Measurements from ENCODE around the gene NEDD4L. TPM values are rescaled to one million over a fixed set of nuclear protein-coding genes. Genes with fewer than 3 reads are reported as not detected.

NEDD4L gene
- polyA plus RNA-seq, 1 donor = 140 TPM

DNA sequence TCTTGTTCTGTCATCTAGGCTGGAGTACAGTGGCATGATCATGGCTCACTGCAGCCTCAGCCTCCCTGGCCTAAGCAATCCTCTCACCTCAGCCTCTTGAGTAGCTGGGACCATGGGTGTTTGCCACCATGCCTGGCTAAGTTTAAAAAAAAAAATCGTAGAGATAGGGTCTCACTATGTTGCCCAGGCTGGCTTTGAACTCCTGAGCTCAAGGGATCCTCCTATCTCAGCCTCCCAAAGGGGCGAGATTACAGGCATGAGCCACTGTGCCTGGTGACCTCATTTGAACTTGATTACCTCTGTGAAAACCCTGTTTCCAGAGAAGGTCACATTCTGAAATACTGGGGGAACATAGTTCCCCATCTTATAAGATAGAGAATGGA, 190.3 kb downstream of the NEDD4L start:
- no peak for DNase-seq

GRCh38 chr18:58235001-58235436, 191.0 kb downstream of the NEDD4L start:
- no peak for DNase-seq

GRCh38 chr18:58239879-58240278, 195.9 kb downstream of the NEDD4L start:
- DNase-seq = no peak

DNA sequence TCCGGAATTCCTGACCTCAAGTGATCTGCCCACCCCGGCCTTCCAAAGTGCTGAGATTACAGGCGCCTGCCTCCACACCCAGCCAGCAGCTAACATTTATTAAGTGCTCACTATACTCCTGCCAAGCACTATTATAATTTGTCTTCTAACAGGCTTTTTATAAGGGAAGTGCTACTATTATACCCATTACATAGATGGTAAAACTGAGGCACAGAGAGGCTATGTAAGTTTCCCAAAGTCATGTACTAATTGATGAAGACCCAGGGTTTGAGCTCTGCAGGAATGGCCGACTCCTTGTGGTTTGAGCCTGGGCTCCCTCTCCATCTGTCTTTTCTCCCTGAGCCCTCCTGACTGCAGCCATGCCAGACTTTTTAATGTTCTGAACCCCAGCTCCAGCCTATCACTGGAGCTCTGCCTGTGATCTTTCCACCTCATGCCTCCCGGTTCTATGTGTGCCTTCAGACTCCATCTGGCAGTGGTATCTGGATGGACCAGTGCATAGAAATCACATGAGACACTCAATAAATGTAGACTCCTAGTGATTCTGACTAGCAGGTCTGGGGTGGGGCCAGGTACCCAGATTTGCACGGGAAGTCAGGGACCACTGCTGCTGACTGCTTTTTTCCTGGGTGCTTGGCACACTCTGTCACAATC, 197.1 kb downstream of the NEDD4L start:
- no peak for DNase-seq

- DNase-seq = no peak
These were observed 197.9 kb downstream of the NEDD4L start for GRCh38 chr18:58241877-58242276.

GRCh38 chr18:58242435-58242834, 198.4 kb downstream of the NEDD4L start:
- DNase-seq = no peak

DNA sequence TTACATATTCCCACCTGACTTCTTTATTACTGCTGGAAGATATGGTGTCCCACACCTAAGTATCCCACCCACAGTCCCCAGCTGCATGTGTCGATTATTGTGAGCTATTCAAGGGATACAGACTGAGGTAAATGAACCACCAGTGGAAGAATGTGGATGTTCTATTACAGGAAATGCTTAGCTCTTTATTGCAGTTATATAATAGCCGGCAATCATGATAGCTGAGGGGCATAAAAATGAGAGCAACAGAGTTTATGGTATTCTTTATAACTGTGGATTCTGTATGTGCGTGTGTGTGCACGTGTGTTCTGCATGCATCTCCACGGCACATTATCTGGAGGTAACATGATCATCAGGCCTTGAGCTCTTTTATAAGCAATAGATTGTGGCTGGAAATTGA, 198.9 kb downstream of the NEDD4L start:
- no peak for DNase-seq

GRCh38 chr18:58243401-58243800, 199.4 kb downstream of the NEDD4L start:
- DNase-seq = no peak

DNA sequence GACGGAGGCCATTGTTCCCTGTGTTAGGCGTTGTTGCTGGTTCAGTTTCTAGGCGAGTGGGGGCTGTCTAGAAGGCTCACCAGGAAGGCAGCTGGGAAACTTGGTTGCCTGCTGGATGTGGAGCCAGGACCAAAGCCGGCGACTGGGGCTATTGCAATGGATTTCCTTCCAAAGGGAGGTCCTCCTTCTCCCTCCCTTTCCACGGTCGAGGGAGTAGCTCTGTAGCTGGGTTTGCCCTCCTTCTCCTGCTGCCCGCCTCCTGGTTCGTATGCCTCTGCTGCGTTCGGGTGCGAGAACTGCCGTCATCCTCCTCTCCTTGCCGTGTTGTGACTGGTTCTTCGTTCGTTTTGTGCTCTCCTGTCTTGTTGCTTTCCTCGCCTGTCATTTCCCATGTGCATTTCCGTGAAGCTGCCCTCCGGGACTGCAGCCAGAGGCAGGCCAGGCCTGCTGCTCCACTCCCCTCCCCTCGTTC, 203.4 kb downstream of the NEDD4L start:
- peak; percentile 48 for DNase-seq

DNA sequence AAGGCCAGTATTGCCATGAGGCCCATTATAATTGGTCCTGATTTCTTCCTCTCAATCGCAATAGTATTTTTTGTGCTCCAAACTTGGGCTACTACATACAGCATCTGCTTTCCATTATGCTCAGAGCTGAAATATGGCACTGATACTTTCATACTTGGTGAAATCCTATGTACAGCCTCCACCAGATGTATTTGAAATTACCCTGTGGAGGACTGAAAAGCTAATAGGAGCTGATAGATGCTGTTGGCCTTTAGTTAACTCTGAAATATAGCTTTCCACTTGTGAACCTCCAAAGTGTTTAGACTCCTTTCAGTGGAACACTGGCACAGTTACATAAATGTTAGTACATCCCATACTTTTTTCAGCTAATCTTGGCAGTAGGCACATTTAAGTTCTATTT, 205.7 kb downstream of the NEDD4L start:
- DNase-seq = no peak

- DNase-seq = no peak
These were observed 207.4 kb downstream of the NEDD4L start for GRCh38 chr18:58251416-58251815.

DNA sequence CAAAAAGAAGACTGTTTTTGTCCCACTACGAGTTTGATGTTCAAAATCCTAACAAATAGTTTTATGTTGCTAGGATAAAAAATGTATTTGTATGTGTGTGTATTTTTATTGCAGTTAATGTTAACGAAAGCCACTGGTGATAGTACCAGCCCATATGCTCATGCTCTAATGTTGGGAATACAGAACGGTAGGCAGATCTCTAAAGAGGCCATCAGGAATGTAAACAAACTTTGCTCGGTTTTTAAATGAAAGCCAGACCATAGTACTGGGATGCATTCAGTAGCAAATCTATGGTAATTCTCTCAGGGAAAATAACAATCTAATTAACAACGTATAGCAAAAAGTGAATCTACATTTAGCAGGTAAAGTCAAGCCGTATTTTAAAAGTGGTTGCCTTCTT, 208.1 kb downstream of the NEDD4L start:
- no peak for DNase-seq

- DNase-seq = no peak
These were observed 209.3 kb downstream of the NEDD4L start for GRCh38 chr18:58253318-58253717.

GRCh38 chr18:58253871-58254270, 209.8 kb downstream of the NEDD4L start:
- DNase-seq = no peak

DNA sequence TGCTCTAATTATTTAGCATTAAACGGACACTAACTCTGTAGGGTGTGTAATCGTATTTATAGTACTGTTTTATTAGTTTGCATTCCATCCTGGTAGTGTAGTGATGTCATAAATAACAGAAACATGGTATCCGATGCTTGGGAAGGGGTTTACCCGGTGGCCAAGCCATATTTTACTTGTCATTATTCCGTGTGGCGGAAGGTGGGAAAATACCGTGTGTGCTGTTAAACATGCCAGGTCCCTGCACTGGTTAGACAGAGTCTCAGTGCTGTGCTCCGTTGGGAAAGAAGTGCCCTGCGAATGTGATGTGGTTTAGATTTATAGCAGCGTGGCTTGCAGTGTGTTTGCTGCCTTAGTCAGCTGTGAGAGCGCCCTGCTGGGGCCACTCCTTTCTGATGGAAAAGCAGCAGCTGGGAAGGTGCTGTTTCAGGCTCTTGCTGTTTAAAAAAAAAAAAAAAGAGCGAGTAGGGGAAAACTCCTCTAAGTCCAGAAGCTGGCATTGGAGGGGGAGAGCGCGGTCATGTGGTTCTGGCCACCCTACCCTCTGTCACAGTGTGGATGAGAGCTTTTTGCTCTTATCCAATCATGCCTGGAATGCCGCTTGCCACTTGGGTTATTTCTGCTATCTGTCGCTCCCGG, 211.0 kb downstream of the NEDD4L start:
- peak; percentile 54 for DNase-seq

GRCh38 chr18:58255701-58256311, 211.8 kb downstream of the NEDD4L start:
- no peak for DNase-seq

- DNase-seq = no peak
These were observed 212.5 kb downstream of the NEDD4L start for GRCh38 chr18:58256316-58257080.

DNA sequence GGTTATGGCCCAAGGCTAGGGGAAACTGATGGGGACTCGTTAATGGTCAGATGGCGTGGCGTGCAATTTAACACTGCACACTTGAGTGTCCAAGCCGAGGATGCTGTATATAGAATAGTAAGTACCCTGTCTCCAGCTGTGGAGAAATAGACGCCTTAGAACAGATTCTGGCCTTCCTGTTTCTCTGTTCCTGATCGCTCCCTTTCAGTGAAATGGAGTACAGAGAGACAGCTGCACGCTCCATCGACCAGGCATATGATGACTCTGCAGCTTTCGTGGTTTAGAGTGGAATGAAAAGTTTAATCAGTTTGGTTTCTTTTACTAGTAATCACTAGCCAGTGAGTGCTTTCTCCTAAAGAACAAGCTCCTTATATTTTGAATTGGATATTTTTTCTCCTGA, 213.4 kb downstream of the NEDD4L start:
- DNase-seq = no peak

DNA sequence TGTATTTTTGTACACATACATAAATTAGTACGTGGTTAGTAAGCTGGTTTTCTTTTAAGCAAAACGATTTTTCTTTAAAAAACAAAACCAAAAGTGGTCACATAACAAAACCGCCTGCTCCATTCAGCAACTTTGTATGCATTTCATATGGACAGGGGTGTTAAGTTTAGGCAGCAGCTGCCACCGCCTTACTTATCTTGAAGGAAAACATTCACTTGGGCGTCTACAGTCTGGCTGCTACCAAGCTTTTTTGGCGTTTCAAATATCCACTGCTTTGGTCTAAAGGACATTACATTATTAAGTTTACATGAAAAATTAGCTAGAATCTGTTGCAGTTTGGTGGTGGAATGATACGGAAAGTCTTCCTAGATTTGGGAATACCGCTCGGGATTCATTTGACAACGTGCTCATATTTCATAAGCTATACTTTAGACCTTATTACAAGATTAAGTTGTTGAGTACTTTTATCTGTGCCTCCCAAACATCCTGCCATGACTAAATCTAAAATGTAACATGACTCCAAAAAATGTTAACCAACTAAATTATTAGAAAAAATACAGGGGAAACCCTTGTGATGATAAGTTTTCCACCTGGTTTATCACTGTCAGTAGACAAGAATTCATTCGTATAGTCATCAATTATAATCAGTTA, 214.8 kb downstream of the NEDD4L start:
- DNase-seq = no peak

GRCh38 chr18:58263055-58263957, 219.3 kb downstream of the NEDD4L start:
- DNase-seq = no peak

DNA sequence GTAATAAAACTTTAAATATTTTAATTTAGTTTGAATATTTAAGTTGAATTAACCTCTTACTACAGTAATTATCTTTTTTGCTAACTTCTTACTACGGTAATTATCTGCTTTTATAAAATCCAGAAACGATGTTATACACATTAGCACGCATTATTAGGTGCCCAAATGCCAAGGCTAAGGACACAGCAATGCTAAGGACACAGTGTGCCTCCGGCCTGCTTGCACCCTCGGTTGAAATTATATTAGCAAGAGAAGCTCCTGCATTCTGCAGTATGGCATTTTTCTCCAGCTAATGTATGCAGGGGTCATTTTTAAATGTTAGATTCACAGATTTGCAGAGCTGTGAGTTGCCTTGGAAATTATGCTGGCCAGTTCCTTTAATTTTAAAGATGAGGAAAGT, 220.0 kb downstream of the NEDD4L start:
- no peak for DNase-seq

Data from left kidney (tissue), 2 donors.